Type B pancreatic cell (in vitro differentiated cells): ENCODE data around the gene MRPS9. TPM values are rescaled to one million over a fixed set of nuclear protein-coding genes. Genes with fewer than 3 reads are reported as not detected.

ENCODE experiments used
- DNase-seq: peaks from one replicate; pipeline ENCODE4 v3.0.0; 2021; ENCODE audit warnings: mixed read lengths; ENCODE audit not compliant: unreplicated experiment; ENCODE audit errors: extremely low spot score
- H3K27ac Mint-ChIP-seq: 2 replicates; pipeline ENCODE4 v1.8.0; 2021; ENCODE audit warnings: mild to moderate bottlenecking, mixed read lengths
- H3K27me3 Mint-ChIP-seq: 2 replicates; pipeline ENCODE4 v1.8.0; 2021; ENCODE audit warnings: mixed read lengths
- H3K36me3 Mint-ChIP-seq: 2 replicates; pipeline ENCODE4 v1.8.0; 2021; ENCODE audit warnings: mixed read lengths
- H3K4me1 Mint-ChIP-seq: one replicate; pipeline ENCODE4 v1.8.0; 2021; ENCODE audit warnings: mixed read lengths; ENCODE audit not compliant: unreplicated experiment
- H3K4me3 Mint-ChIP-seq: 2 replicates; pipeline ENCODE4 v1.8.0; 2021; ENCODE audit warnings: mild to moderate bottlenecking, mixed read lengths
- H3K9me3 Mint-ChIP-seq: 2 replicates; pipeline ENCODE4 v1.8.0; 2021; ENCODE audit warnings: mixed read lengths
- CTCF ChIP-seq: fragments of 200-600 bp; sonication (generic); conservative IDR thresholded peaks from 2 replicates; pipeline ENCODE4 v1.5.0; 2021; ENCODE audit warnings: antibody characterized with exemption, mild to moderate bottlenecking
- total RNA-seq: library from RNA; stranded (reverse); gene quantifications from 2 replicates; pipeline ENCODE4 v1.2.1, GENCODE V29; 2021; ENCODE audit warnings: low replicate concordance

MRPS9 gene
- total RNA-seq, 1 donor from 2014 or later = 33.6 TPM

- TF ChIP-seq CTCF = no peak
- DNase-seq = no peak
- no peak overlapping the region for H3K27ac Mint-ChIP-seq
- H3K36me3 Mint-ChIP-seq = peaks cover 4% of the 10 kb centered on the region
- H3K9me3 Mint-ChIP-seq = no peaks in the 10 kb centered on the region
- H3K27me3 Mint-ChIP-seq = no peaks in the 10 kb centered on the region
- no peak overlapping the region for H3K4me3 Mint-ChIP-seq
- H3K4me1 Mint-ChIP-seq = peaks cover 2% of the 10 kb centered on the region
Measured at GRCh38 chr2:105087273-105087672, 49.4 kb downstream of the MRPS9 start.

DNA sequence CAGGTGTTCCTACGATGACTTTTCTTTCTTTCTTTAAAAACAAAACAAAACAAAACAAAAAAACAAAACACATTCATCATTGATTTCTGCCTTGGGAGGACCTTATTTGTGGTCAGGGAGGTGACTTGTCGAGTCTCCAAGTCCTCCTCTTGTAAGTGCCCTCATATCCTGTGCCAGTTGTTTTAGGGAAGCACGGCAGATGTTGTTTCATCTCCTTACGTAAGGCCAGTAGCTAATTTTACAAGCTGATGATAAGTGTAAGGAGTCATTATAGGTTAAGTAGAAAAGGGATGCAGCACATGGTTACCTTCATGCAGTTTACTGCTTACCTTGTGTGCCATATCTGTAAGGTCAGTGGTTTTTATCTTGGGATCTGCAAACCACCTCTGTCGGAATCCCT is 52.2 kb downstream of the MRPS9 start:
- no peaks in the 10 kb centered on the region for H3K4me1 Mint-ChIP-seq
- H3K4me3 Mint-ChIP-seq = no peak overlapping the region
- H3K27me3 Mint-ChIP-seq = no peaks in the 10 kb centered on the region
- DNase-seq = no peak
- no peaks in the 10 kb centered on the region for H3K9me3 Mint-ChIP-seq
- H3K36me3 Mint-ChIP-seq = peaks cover 3% of the 10 kb centered on the region
- TF ChIP-seq CTCF = no peak
- H3K27ac Mint-ChIP-seq = no peak overlapping the region

DNA sequence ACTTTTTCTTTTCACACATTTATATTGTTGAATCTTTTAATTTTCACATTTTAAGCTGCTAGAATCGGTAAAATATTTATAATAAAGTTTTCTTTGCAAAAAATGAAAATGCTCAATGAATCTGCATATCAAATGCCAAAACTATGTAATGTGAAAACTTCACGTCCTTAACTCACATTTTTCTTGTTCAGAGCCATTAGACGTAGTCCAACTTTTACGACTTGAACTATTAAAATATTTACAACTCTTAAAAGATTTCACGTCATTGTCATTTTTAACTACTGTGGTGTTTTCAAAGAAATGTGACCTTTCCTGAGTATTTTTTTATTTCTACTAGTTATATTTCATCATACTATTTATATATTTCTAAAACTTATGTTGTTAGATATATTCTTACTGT is 54.9 kb downstream of the MRPS9 start:
- Mint-ChIP-seq H3K27ac (no peak overlapping the region), H3K4me1 (no peaks in the 10 kb centered on the region), H3K9me3 (no peaks in the 10 kb centered on the region), H3K27me3 (no peaks in the 10 kb centered on the region), H3K36me3 (peaks cover 16% of the 10 kb centered on the region), H3K4me3 (no peak overlapping the region)
- DNase-seq = no peak
- no peak for TF ChIP-seq CTCF

DNA sequence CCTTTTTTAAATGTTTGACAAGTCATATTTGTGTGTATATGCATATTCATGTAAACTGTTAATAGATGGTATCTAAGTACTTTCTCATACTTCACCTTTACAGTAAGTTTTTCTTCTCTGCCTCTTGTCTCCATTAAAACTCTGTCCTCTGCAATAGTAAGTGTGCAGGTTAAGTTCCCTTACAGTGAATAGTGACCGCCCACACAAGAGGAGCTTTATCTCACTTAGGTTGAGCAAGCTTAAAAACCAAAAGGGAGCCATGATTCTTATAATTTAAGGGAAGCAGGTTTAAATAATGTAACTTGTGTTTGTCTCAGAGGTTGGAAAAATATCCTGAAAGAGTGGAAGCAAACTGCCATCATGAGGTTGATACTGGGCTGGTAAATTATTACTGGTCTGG is 61.3 kb downstream of the MRPS9 start:
- no peak for DNase-seq
- peaks cover 10% of the 10 kb centered on the region for H3K4me1 Mint-ChIP-seq
- H3K27me3 Mint-ChIP-seq = no peaks in the 10 kb centered on the region
- no peaks in the 10 kb centered on the region for H3K9me3 Mint-ChIP-seq
- no peak for TF ChIP-seq CTCF
- no peak overlapping the region for H3K27ac Mint-ChIP-seq
- H3K4me3 Mint-ChIP-seq = no peak overlapping the region
- peaks cover 45% of the 10 kb centered on the region for H3K36me3 Mint-ChIP-seq

- Mint-ChIP-seq H3K4me1 (peaks cover 10% of the 10 kb centered on the region), H3K9me3 (no peaks in the 10 kb centered on the region), H3K36me3 (peaks cover 42% of the 10 kb centered on the region), H3K4me3 (no peak overlapping the region), H3K27me3 (no peaks in the 10 kb centered on the region), H3K27ac (no peak overlapping the region)
- no peak for TF ChIP-seq CTCF
- no peak for DNase-seq
Measured at GRCh38 chr2:105100046-105100840, 62.4 kb downstream of the MRPS9 start.
